ENCODE data around the gene FANCC.
"Not testable (repeated sequence)": the region's sequence is repeated elsewhere in the genome, so short reads cannot be mapped to it uniquely, and the experiment has no call there.

Gene FANCC

GRCh38 chr9:95282332-95282731 lies 35.2 kb downstream of the FANCC start:
- no peaks in the 10 kb centered on the region for H3K27me3 ChIP-seq (ENCODE audit: insufficient read depth, low read depth, severe bottlenecking)
- H3K36me3 ChIP-seq: no peaks in the 10 kb centered on the region
- no peak overlapping the region for H3K4me3 ChIP-seq (ENCODE audit: low read depth, low read length)
- no peak overlapping the region for H3K27ac ChIP-seq
- no peak for DNase-seq
- peaks cover 4% of the 10 kb centered on the region for H3K9me3 ChIP-seq (ENCODE audit: severe bottlenecking)
- TF ChIP-seq CTCF (IDR thresholded peaks at IDR 0.05; ENCODE audit: low read depth, low read length): no peak

GRCh38 chr9:95280745-95281144 lies 36.8 kb downstream of the FANCC start:
- H3K4me3 ChIP-seq (ENCODE audit: low read depth, low read length): no peak overlapping the region
- TF ChIP-seq CTCF (IDR thresholded peaks at IDR 0.05; ENCODE audit: low read depth, low read length): no peak
- no peaks in the 10 kb centered on the region for H3K27me3 ChIP-seq (ENCODE audit: insufficient read depth, low read depth, severe bottlenecking)
- H3K9me3 ChIP-seq (ENCODE audit: severe bottlenecking): peaks cover 4% of the 10 kb centered on the region
- H3K36me3 ChIP-seq: no peaks in the 10 kb centered on the region
- no peak for DNase-seq
- H3K27ac ChIP-seq: no peak overlapping the region

GRCh38 chr9:95277509-95277908 lies 40.0 kb downstream of the FANCC start:
- Histone ChIP-seq H3K9me3 (ENCODE audit: severe bottlenecking) (peaks cover 4% of the 10 kb centered on the region), H3K27ac (no peak overlapping the region), H3K36me3 (no peaks in the 10 kb centered on the region), H3K27me3 (ENCODE audit: insufficient read depth, low read depth, severe bottlenecking) (no peaks in the 10 kb centered on the region), H3K4me3 (ENCODE audit: low read depth, low read length) (no peak overlapping the region)
- TF ChIP-seq CTCF (IDR thresholded peaks at IDR 0.05; ENCODE audit: low read depth, low read length): no peak
- DNase-seq: no peak

- DNase-seq: no peak
- H3K36me3 ChIP-seq: no peaks in the 10 kb centered on the region
- peaks cover 4% of the 10 kb centered on the region for H3K9me3 ChIP-seq (ENCODE audit: severe bottlenecking)
- no peak for TF ChIP-seq CTCF (IDR thresholded peaks at IDR 0.05; ENCODE audit: low read depth, low read length)
- no peak overlapping the region for H3K4me3 ChIP-seq (ENCODE audit: low read depth, low read length)
- no peaks in the 10 kb centered on the region for H3K27me3 ChIP-seq (ENCODE audit: insufficient read depth, low read depth, severe bottlenecking)
- H3K27ac ChIP-seq: no peak overlapping the region
Observed at GRCh38 chr9:95276395-95276954, 41.0 kb downstream of the FANCC start.

- not testable (repeated sequence) for H3K4me3 ChIP-seq (ENCODE audit: low read depth, low read length); H3K9me3 ChIP-seq (ENCODE audit: severe bottlenecking); H3K27me3 ChIP-seq (ENCODE audit: insufficient read depth, low read depth, severe bottlenecking); H3K27ac ChIP-seq; H3K36me3 ChIP-seq; DNase-seq
Observed at GRCh38 chr9:95274160-95274559, 43.3 kb downstream of the FANCC start.

GRCh38 chr9:95273369-95274022 lies 44.0 kb downstream of the FANCC start:
- no peaks in the 10 kb centered on the region for H3K27me3 ChIP-seq (ENCODE audit: insufficient read depth, low read depth, severe bottlenecking)
- no peak overlapping the region for H3K4me3 ChIP-seq (ENCODE audit: low read depth, low read length)
- no peak overlapping the region for H3K27ac ChIP-seq
- DNase-seq: no peak
- H3K36me3 ChIP-seq: no peaks in the 10 kb centered on the region
- H3K9me3 ChIP-seq (ENCODE audit: severe bottlenecking): no peaks in the 10 kb centered on the region
- no peak for TF ChIP-seq CTCF (IDR thresholded peaks at IDR 0.05; ENCODE audit: low read depth, low read length)

Data from WERI-Rb-1 (cell line).